Endodermal cell (in vitro differentiated cells): ENCODE results near the gene ARHGEF33. TPM values are rescaled to one million over a fixed set of nuclear protein-coding genes. Genes with fewer than 3 reads are reported as not detected.

Experiments
- DNase-seq: peaks from one replicate; pipeline ENCODE4 v3.0.0-alpha.2; 2017
- H3K27ac ChIP-seq: 2 replicates; pipeline ENCODE4 v1.5.1; 2013; ENCODE audit warnings: mild to moderate bottlenecking, low read depth, low read length, moderate library complexity
- H3K27me3 ChIP-seq: 2 replicates; pipeline ENCODE4 v1.6.1; 2013; ENCODE audit warnings: mild to moderate bottlenecking, low read length, moderate library complexity; ENCODE audit not compliant: insufficient read depth, control insufficient read depth, poor library complexity, severe bottlenecking
- H3K36me3 ChIP-seq: 2 replicates; pipeline ENCODE4 v1.7.0; 2013; ENCODE audit warnings: mild to moderate bottlenecking, low read length, moderate library complexity; ENCODE audit not compliant: control insufficient read depth, insufficient read depth
- H3K4me1 ChIP-seq: one replicate; pipeline ENCODE4 v1.7.0; 2013; ENCODE audit warnings: low read length; ENCODE audit not compliant: control insufficient read depth, insufficient read depth
- H3K4me3 ChIP-seq: 2 replicates; pipeline ENCODE4 v1.5.1; 2013; ENCODE audit warnings: mild to moderate bottlenecking, low read length, moderate library complexity
- H3K9ac ChIP-seq: 2 replicates; pipeline ENCODE4 v1.6.1; 2013; ENCODE audit warnings: mild to moderate bottlenecking, low read length, moderate library complexity; ENCODE audit not compliant: poor library complexity, severe bottlenecking; ENCODE audit errors: extremely low read depth
- H3K9me3 ChIP-seq: 2 replicates; pipeline ENCODE4 v1.6.1; 2013; ENCODE audit warnings: mild to moderate bottlenecking, low read length, moderate library complexity; ENCODE audit not compliant: control insufficient read depth
- H3K27ac Mint-ChIP-seq: 2 replicates; pipeline ENCODE4 v1.8.0; 2020; ENCODE audit warnings: mixed read lengths
- H3K27me3 Mint-ChIP-seq: 2 replicates; pipeline ENCODE4 v1.8.0; 2021; ENCODE audit warnings: mild to moderate bottlenecking, mixed read lengths; ENCODE audit not compliant: insufficient read depth
- H3K36me3 Mint-ChIP-seq: 2 replicates; pipeline ENCODE4 v1.8.0; 2020; ENCODE audit warnings: low read depth, mixed read lengths
- H3K4me1 Mint-ChIP-seq: 2 replicates; pipeline ENCODE4 v1.8.0; 2020; ENCODE audit warnings: mixed read lengths
- H3K4me3 Mint-ChIP-seq: 2 replicates; pipeline ENCODE4 v1.8.0; 2020; ENCODE audit warnings: mild to moderate bottlenecking, moderate library complexity, mixed read lengths
- H3K9me3 Mint-ChIP-seq: 2 replicates; pipeline ENCODE4 v1.8.0; 2020; ENCODE audit warnings: mild to moderate bottlenecking, mixed read lengths
- WGBS, 2 experiments: methylation state at CpG; one replicate each; pipeline versions ENCODE4 v1.1.5 to v1.1.7; 2013; ENCODE audit warnings: missing lambda C conversion rate in 2 of 2, mixed read lengths in 1 of 2; ENCODE audit not compliant: insufficient coverage in 1 of 2, insufficient read length in 1 of 2; 5-methylcytosine and 5-hydroxymethylcytosine counted together
- total RNA-seq, 2 donors: library from RNA; stranded (reverse); fragmentation: NEBNext Ultra II Directional in 1 of 2; extraction: Animal tissue kit (Norgen Biotek cat#: 25700) in 1 of 2; gene quantifications; 2 replicates in 1 of 2; 3 replicates in 1 of 2; pipeline ENCODE4 v1.2.1, GENCODE V29; 2021
- TF ChIP-seq, protein P1 (sequence below): fragments of 200-600 bp; sonication (generic); conservative IDR thresholded peaks from 2 replicates; pipeline ENCODE4 v1.5.0; 2021; ENCODE audit warnings: antibody characterized with exemption, mild to moderate bottlenecking

The ARHGEF33 gene
- total RNA-seq, 2 donors from 2014 or later: 0.57 to 1.00 TPM

DNA sequence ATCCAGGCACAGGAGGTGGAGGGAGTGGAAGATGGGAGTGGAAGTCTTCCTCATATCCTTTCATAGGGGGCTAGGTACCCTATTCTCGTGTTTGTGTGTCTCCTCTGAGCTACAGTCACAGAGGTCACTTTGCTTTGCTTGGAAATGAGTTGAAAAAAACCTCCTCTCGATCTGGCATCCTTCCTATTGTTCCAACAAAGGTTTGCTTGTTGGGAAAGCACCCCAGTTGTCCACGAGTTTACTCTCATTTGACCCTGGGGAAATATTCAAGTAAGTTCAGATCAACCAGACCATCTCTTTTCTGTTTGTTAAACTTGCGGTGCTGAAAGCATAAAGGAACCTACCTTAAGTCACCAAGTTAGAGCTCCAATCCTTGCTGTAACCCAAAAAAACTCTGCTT, 59.3 kb downstream of the ARHGEF33 start:
- Mint-ChIP-seq H3K4me3 (no peak overlapping the region), H3K27me3 (peaks cover 2% of the 10 kb centered on the region), H3K4me1 (peaks cover 6% of the 10 kb centered on the region), H3K27ac (no peak overlapping the region), H3K9me3 (no peaks in the 10 kb centered on the region), H3K36me3 (no peaks in the 10 kb centered on the region)
- Histone ChIP-seq H3K27me3 (no peaks in the 10 kb centered on the region), H3K4me3 (no peak overlapping the region), H3K36me3 (no peaks in the 10 kb centered on the region), H3K9me3 (no peaks in the 10 kb centered on the region), H3K4me1 (no peaks in the 10 kb centered on the region), H3K9ac (no peak overlapping the region), H3K27ac (no peak overlapping the region)
- TF ChIP-seq, protein P1, sequence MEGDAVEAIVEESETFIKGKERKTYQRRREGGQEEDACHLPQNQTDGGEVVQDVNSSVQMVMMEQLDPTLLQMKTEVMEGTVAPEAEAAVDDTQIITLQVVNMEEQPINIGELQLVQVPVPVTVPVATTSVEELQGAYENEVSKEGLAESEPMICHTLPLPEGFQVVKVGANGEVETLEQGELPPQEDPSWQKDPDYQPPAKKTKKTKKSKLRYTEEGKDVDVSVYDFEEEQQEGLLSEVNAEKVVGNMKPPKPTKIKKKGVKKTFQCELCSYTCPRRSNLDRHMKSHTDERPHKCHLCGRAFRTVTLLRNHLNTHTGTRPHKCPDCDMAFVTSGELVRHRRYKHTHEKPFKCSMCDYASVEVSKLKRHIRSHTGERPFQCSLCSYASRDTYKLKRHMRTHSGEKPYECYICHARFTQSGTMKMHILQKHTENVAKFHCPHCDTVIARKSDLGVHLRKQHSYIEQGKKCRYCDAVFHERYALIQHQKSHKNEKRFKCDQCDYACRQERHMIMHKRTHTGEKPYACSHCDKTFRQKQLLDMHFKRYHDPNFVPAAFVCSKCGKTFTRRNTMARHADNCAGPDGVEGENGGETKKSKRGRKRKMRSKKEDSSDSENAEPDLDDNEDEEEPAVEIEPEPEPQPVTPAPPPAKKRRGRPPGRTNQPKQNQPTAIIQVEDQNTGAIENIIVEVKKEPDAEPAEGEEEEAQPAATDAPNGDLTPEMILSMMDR: no peak
- no peak for DNase-seq
- WGBS, 2 experiments: 85 to 87% methylated on average over 4 of the region's 4 CpGs

DNA sequence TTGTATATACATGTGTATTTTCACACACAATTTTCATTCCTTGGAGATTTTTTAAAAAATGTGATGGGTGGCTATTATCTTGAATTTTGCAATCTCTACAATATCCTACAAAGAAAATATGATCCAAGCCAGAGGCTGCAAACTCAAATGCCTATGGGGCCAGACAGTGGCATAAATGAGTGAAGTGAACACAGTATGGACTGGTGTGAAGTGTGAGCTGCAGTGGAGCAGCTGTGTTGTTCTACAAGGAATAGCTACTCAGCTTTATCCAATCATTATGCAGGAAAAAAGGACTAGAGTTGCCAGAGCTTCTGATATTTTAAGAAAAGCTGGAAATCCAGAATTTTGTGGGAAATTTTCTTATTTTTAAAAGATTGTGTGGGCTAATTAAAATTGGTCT, 62.1 kb downstream of the ARHGEF33 start:
- H3K27ac Mint-ChIP-seq: no peak overlapping the region
- no peaks in the 10 kb centered on the region for H3K36me3 ChIP-seq
- H3K9me3 Mint-ChIP-seq: no peaks in the 10 kb centered on the region
- H3K4me3 ChIP-seq: no peak overlapping the region
- no peak overlapping the region for H3K9ac ChIP-seq
- peaks cover 9% of the 10 kb centered on the region for H3K27me3 Mint-ChIP-seq
- no peaks in the 10 kb centered on the region for H3K36me3 Mint-ChIP-seq
- H3K27me3 ChIP-seq: no peaks in the 10 kb centered on the region
- H3K4me1 Mint-ChIP-seq: peaks cover 3% of the 10 kb centered on the region
- no peak for DNase-seq
- no peaks in the 10 kb centered on the region for H3K9me3 ChIP-seq
- no peaks in the 10 kb centered on the region for H3K4me1 ChIP-seq
- no peak overlapping the region for H3K27ac ChIP-seq
- TF ChIP-seq, protein P1: no peak
- H3K4me3 Mint-ChIP-seq: no peak overlapping the region

DNA sequence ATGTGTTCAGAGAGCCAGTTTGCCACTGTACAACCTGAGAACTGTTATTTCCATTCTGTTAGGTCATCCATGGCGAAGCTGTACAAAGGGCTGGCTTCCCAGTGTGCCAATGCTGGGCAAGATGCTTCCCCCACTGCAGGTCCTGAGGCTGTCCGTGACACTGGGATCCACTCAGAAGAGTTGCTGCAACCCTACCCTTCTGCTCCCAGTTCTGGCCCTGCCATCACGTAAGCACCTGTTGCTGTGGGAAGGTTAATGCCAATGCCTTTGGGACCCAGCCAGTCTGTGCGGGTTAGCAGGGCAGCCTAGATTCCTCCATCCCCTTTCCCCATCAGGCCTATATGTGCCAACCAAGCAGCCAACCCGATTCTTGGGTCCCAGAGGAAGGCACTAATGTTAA, 68.3 kb downstream of the ARHGEF33 start:
- 89 to 100% methylated on average over 1 to 5 of the region's 5 CpGs for WGBS, 2 experiments
- no peaks in the 10 kb centered on the region for H3K4me1 Mint-ChIP-seq
- H3K4me3 ChIP-seq: no peak overlapping the region
- H3K36me3 ChIP-seq: no peaks in the 10 kb centered on the region
- no peak overlapping the region for H3K9ac ChIP-seq
- H3K9me3 ChIP-seq: no peaks in the 10 kb centered on the region
- peaks cover 58% of the 10 kb centered on the region for H3K27me3 Mint-ChIP-seq
- no peaks in the 10 kb centered on the region for H3K36me3 Mint-ChIP-seq
- H3K4me1 ChIP-seq: no peaks in the 10 kb centered on the region
- H3K9me3 Mint-ChIP-seq: peaks cover 2% of the 10 kb centered on the region
- H3K4me3 Mint-ChIP-seq: no peak overlapping the region
- no peak overlapping the region for H3K27ac Mint-ChIP-seq
- DNase-seq: no peak
- peaks cover 13% of the 10 kb centered on the region for H3K27me3 ChIP-seq
- H3K27ac ChIP-seq: no peak overlapping the region
- TF ChIP-seq, protein P1: no peak
